H1 (cell line): Measurements from ENCODE around the gene CPEB3. TPM values are rescaled to one million over a fixed set of nuclear protein-coding genes. Genes with fewer than 3 reads are reported as not detected.

ENCODE experiments used
- CTCF ChIP-seq, 3 experiments: IDR thresholded peaks; 1 replicate in 2 of 3; 2 replicates in 1 of 3; pipeline versions ENCODE4 v1.5.1 to v1.6.1; 2011; ENCODE audit warnings: low read length in 3 of 3, mild to moderate bottlenecking in 3 of 3, inconsistent platforms in 2 of 3, low read depth in 1 of 3, moderate library complexity in 1 of 3; ENCODE audit not compliant: insufficient read depth in 1 of 3; ENCODE audit errors: control extremely low read depth in 1 of 3
- EGR1 ChIP-seq: IDR thresholded peaks from 2 replicates; pipeline ENCODE4 v1.6.1; 2011; ENCODE audit warnings: low read depth, low read length, borderline replicate concordance
- EP300 ChIP-seq, 2 experiments: IDR thresholded peaks; 1 replicate in 1 of 2; 2 replicates in 1 of 2; pipeline ENCODE4 v1.6.1; 2011 to 2012; ENCODE audit warnings: low read depth in 2 of 2, low read length in 2 of 2, mild to moderate bottlenecking in 2 of 2, borderline replicate concordance in 1 of 2, inconsistent platforms in 1 of 2, moderate library complexity in 1 of 2
- KDM1A ChIP-seq: fragments of 200-600, 300-600 bp; sonication (generic); IDR thresholded peaks from 2 replicates; pipeline ENCODE4 v1.7.1; 2016; ENCODE audit warnings: mild to moderate bottlenecking, low read length, borderline replicate concordance
- NANOG ChIP-seq: IDR thresholded peaks from 2 replicates; pipeline ENCODE4 v1.6.1; 2011; ENCODE audit warnings: low read length, low read depth, mild to moderate bottlenecking, inconsistent platforms; ENCODE audit not compliant: insufficient read depth, poor library complexity, severe bottlenecking
- POLR2A ChIP-seq, 2 experiments: IDR thresholded peaks; 1 replicate in 1 of 2; 2 replicates in 1 of 2; pipeline ENCODE4 v1.6.1; 2011; ENCODE audit warnings: low read depth in 2 of 2, low read length in 2 of 2, mild to moderate bottlenecking in 2 of 2; ENCODE audit errors: control extremely low read depth in 1 of 2
- TAF1 ChIP-seq: IDR thresholded peaks from 2 replicates; pipeline ENCODE4 v1.6.1; 2011; ENCODE audit warnings: mild to moderate bottlenecking, low read depth, low read length
- polyA plus RNA-seq, 7 experiments: library from polyadenylated mRNA; depleted of rRNA in 3 of 7; stranded (reverse) in 5 of 7; unstranded in 2 of 7; fragments of >200 nt in 5 of 7; fragments of 200-250 nt in 2 of 7; gene quantifications; 1 replicate in 5 of 7; 2 replicates in 1 of 7; 4 replicates in 1 of 7; pipeline versions ENCODE4 v1.2.1 to v1.2.3, GENCODE V29; 2011 to 2013; ENCODE audit warnings: missing spikeins in 2 of 7, mixed read lengths in 2 of 7
- total RNA-seq: library from RNA; stranded (reverse); fragmentation: NEBNext Ultra II Directional; extraction: Animal tissue kit (Norgen Biotek cat#: 25700); gene quantifications from 2 replicates; pipeline ENCODE4 v1.2.1, GENCODE V29; 2021
- TF ChIP-seq, protein P1 (sequence below): IDR thresholded peaks from 2 replicates; pipeline ENCODE4 v1.6.1; 2012; ENCODE audit warnings: low read length, inconsistent platforms
- TF ChIP-seq, protein P2 (sequence below): IDR thresholded peaks from 2 replicates; pipeline ENCODE4 v1.6.1; 2012; ENCODE audit warnings: inconsistent platforms

Gene CPEB3
- total and polyA plus RNA-seq, 2 of the 8 experiments (the other 6 are each of a cell fraction or from before 2014, with no cell fraction given): 0.39 to 1.7 TPM

DNA sequence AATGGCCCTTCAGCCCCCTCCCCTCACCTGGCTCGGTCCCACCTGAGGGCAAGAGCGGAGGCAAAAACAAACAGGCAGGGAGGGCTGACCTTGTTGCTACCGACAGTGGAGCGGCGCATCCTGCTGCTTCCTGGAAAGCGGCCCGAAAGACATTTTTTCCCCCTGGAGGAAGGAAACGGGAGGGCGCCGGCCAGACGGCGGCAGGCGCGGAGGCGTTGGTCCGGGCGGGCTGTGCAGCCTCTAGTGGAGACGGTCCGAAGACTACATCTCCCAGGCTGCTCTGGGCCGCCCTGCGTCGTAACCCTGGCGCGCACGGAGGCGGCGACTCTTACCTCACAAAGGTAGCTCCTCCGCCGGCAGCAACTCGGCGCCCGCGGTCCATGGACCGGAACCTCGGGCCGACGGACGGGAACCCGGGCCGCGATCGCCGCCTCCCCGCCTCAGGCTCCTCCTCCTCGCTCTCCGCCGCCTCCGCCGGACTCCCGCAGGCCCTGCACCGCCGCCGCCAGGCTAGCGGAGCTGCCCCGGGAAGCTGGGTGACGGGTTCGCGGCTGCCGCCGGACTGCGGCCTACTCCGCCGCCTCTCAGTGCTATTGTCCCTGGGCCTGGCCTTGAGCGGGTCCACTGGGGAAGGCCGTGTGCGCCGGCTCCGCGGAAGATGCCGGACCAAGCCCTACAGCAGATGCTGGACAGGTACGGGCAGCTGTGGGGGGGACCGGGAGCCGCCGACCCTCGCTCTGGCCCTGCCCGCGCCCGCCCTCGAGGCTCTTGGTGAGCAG lies at the start of gene CPEB3, which contains the start of gene MARCHF5 (continued):
- TF ChIP-seq, protein P1, sequence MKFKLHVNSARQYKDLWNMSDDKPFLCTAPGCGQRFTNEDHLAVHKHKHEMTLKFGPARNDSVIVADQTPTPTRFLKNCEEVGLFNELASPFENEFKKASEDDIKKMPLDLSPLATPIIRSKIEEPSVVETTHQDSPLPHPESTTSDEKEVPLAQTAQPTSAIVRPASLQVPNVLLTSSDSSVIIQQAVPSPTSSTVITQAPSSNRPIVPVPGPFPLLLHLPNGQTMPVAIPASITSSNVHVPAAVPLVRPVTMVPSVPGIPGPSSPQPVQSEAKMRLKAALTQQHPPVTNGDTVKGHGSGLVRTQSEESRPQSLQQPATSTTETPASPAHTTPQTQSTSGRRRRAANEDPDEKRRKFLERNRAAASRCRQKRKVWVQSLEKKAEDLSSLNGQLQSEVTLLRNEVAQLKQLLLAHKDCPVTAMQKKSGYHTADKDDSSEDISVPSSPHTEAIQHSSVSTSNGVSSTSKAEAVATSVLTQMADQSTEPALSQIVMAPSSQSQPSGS: peak; percentile 47; the same call in 1 of the 2 replicates
- TF ChIP-seq EP300 (IDR thresholded peaks at IDR 0.05; ENCODE audit: borderline replicate concordance in 1 of 2, low read depth in 2 of 2, low read length in 2 of 2) (no peak), EGR1 (peak; percentile 89), CTCF (IDR thresholded peaks at IDR 0.05; ENCODE audit: control extremely low read depth in 1 of 3, insufficient read depth in 1 of 3, low read depth in 1 of 3, low read length in 3 of 3) (peak; percentile 52 to 77 (median 72)), POLR2A (IDR thresholded peaks at IDR 0.05; ENCODE audit: control extremely low read depth in 1 of 2, low read depth in 2 of 2, low read length in 2 of 2) (peak in 1 of 2 experiments; percentile 77; a peak in 2 of 3 replicates), KDM1A (no peak), TAF1 (peak; percentile 76; the same call in 1 of the 2 replicates), NANOG (no peak)
- TF ChIP-seq, protein P2, sequence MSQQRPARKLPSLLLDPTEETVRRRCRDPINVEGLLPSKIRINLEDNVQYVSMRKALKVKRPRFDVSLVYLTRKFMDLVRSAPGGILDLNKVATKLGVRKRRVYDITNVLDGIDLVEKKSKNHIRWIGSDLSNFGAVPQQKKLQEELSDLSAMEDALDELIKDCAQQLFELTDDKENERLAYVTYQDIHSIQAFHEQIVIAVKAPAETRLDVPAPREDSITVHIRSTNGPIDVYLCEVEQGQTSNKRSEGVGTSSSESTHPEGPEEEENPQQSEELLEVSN: no peak
- TF ChIP-seq, all 59 proteins: peak for 24
